GM21717 (cell line): Measurements from ENCODE around the gene ZNF586.
"Not testable (repeated sequence)": the region's sequence is repeated elsewhere in the genome, so short reads cannot be mapped to it uniquely, and the experiment has no call there.

Experiments
- ATAC-seq: cut with Tn5 transposase; IDR thresholded peaks from one replicate; pipeline ENCODE4 v1.9.1; 2021; ENCODE audit warnings: mild to moderate bottlenecking, moderate library complexity; ENCODE audit not compliant: unreplicated experiment

Gene ZNF586

DNA sequence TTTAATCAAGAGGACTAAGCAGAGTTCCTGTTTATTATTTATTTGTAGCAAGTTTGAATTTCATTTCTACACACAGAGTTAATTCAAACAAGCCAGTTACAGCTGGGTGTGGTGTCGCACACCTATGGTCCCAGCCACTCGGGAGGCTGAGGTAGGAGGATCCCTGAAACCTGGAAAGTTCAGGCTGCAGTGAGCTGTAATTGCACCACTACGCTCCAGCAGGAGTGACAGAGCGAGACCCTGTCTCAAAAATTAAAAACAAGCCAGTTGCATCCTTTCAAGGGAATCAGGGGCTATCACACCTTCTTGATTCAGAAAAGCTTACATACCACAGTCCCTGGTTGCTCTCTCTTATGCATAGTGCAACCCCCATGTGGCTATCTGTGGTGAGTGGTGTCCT lies 19.8 kb downstream of the ZNF586 start:
- ATAC-seq: no peak

GRCh38 chr19:57796580-57796979 lies 27.1 kb downstream of the ZNF586 start:
- ATAC-seq: not testable (repeated sequence)

DNA sequence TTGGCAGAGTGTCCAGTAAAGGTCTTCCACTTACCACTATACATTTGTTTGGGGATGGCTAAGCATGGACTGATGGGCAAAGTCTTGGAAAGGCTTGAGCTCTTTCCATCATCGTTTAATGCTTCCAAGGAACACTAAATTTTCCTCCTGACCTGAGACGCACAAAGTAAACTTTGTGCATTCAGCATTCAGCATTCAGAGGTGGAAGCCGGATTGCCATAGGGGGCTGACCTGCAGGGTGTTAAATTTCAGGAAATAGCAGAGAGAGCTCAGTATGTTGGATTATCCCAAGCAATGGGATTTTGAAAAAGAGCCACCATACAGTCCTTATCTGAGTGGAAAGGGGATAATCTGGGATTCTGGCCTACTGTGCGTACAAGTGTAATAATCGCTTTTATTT lies 31.2 kb downstream of the ZNF586 start:
- no peak for ATAC-seq

DNA sequence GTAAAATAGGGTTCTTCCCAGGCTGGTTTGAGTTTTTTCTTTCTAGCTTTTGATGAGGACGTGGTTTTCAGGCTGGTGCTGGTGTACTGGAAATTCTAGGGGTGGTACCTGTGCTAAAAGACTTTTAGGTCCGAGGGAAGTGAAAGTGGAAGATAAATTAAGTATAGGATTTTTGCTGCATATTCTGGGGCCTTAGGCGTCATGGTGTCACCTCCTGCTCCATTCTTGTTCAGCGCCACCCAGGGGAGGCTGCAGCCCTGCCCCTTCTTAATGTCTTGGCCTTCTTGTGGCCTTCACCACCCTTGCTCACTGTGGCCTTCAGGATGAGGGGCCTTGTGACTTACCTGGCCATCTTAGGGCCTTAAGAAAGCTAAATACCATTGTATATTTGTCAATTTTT lies 32.8 kb downstream of the ZNF586 start:
- no peak for ATAC-seq

- no peak for ATAC-seq
These were observed 33.8 kb downstream of the ZNF586 start for GRCh38 chr19:57803265-57803593.

GRCh38 chr19:57803594-57804325 lies 34.3 kb downstream of the ZNF586 start:
- ATAC-seq: no peak

DNA sequence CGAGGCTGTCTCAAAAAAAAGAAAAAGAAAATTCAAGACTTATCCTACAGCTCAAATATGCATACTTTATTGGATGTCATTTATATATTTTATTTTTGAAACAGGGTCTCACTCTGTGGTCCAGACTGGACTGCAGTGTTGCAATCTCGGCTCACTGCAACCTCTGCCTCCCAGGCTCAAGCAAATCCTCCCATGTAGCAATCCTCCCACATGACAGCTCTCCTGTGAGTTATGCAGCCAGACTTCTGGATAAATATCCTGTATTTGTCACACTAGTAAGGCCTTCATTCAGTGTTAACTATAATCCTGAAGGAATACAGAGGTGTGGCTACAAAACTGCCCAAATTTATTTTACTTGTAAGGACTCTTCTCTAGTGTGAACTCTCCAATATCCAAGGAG lies 38.1 kb downstream of the ZNF586 start:
- no peak for ATAC-seq

GRCh38 chr19:57810410-57811295 lies 41.2 kb downstream of the ZNF586 start:
- not testable (repeated sequence) for ATAC-seq

DNA sequence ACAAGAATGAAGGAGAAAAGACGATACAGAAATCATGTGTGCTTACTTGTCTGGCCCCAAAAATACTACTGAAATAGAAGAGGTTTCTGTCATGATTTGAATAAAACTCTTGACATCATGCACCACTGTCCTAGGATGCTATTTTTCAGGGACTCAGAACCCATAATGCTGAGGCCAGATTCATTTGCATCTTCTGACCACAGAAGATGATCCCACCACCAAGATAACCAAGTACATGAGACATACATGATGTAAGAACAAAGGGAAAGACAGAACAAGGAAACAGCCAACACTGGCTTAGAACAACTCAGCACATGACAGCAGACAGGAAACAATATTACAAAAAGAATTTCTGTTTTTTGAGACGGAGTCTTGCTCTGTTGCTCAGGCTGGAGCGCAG lies 42.8 kb downstream of the ZNF586 start:
- ATAC-seq: peak; percentile 43

DNA sequence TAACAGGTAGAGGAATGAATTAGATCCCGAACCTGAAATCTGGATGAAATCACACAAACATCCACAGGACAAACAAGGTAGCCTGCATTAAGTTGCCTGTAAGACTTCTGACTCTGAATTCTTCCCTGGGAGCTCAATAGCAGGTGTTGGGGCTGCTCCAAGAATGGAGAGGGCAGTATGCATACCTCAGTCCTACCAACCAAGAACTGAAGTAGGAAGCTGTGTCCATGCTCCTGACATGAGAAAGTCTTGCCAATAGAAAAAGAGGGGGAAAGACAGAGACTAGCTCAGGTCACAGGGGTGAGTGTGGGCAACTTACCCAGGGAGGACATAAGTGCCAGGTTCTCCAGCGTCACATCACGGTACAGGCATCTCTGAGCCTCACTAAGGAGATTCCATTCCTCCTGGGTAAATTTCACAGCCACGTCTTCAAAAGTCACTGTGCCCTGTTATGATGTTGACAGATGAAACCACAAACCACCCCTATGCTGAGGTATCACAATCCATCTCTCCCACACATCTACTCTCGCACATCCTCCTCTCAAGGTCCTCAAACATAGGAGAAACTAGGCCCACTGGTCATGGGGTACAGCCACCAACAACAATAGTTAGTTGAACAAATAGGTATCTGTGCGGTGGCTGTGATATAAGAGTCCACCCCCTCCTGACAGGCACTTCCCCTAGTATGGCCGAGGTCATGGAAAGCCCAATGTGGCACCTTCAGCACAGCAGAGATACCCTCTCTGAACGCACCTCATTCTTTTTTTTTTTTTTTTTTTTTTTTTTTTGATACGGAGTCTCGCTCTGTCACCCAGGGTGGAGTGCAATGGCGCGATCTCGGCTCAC lies 43.7 kb downstream of the ZNF586 start:
- not testable (repeated sequence) for ATAC-seq

- no peak for ATAC-seq
These were observed 44.5 kb downstream of the ZNF586 start for GRCh38 chr19:57813919-57814504.

- peak; percentile 66 for ATAC-seq
These were observed 45.2 kb downstream of the ZNF586 start, which contains the start of gene ZNF552 for GRCh38 chr19:57814505-57815246. Gene ZNF552, minus strand, starts transcription at chr19:57814913. Its CDS starts 170 bp downstream, at chr19:57814743.

GRCh38 chr19:57815247-57816075 lies 46.0 kb downstream of the ZNF586 start:
- no peak for ATAC-seq

- ATAC-seq: no peak
These were observed 47.2 kb downstream of the ZNF586 start for GRCh38 chr19:57816652-57817051.

GRCh38 chr19:57817976-57818375 lies 48.5 kb downstream of the ZNF586 start:
- no peak for ATAC-seq

DNA sequence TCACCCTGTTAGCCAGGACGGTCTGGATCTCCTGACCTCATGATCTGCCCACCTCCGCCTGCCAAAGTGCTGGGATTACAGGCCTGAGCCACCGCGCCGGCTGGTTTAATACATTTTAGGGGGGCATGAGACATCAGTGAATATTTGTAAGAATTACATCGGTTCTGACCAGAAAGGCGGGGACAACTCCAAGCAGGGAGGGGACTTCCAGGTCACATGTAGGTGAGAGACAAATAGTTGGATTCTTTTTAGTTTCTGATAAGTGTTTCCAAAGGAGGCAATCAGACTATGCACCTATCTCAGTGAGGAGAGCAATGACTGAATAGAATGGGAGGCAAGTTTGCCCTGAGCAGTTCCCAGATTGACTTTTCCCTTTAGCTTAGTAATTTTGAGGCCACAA lies 48.9 kb downstream of the ZNF586 start:
- ATAC-seq: no peak

- peak; percentile 88 for ATAC-seq
These were observed 50.1 kb downstream of the ZNF586 start for GRCh38 chr19:57819475-57820148.

GRCh38 chr19:57820599-57820998 lies 51.1 kb downstream of the ZNF586 start:
- no peak for ATAC-seq

DNA sequence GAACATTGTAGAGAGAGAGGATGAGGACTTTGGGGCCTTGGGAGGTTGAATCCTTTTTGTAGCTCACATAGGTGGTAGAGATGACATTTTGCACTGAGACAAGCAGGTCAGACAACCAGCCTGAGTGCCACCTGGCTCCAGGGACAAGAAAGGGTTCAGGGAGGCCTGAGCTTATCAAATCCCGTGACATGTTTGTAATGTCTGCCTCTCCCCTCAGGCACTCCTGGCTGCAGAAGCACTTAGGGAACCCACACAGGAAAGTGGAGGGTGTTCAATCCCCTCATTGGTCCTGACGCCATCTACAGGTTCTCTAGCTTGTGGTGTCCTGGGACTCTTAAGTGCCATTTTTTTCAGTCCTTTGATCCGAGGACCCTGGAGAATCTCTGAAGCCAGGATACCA lies 51.6 kb downstream of the ZNF586 start:
- ATAC-seq: not testable (repeated sequence)
